Colonic mucosa (tissue), 4 donors: ENCODE data around the gene ARF1. TPM values are rescaled to one million over a fixed set of nuclear protein-coding genes. Genes with fewer than 3 reads are reported as not detected.

Experiments used
- DNase-seq: peaks from one replicate; pipeline ENCODE4 v3.0.0-alpha.2; 2020
- H3K27ac ChIP-seq: fragments of 200-600 bp; one replicate; pipeline ENCODE4 v1.8.0; 2021
- H3K27me3 ChIP-seq: fragments of 200-600 bp; one replicate; pipeline ENCODE4 v1.8.0; 2021
- H3K36me3 ChIP-seq: fragments of 200-600 bp; one replicate; pipeline ENCODE4 v1.8.0; 2021
- H3K4me1 ChIP-seq: fragments of 200-600 bp; one replicate; pipeline ENCODE4 v1.8.0; 2021; ENCODE audit warnings: mild to moderate bottlenecking
- H3K4me3 ChIP-seq: fragments of 200-600 bp; one replicate; pipeline ENCODE4 v1.8.0; 2021
- H3K9ac ChIP-seq, 2 donors: one replicate each; pipeline ENCODE4 v1.7.0; 2013; ENCODE audit warnings: control low read depth in 2 of 2, low read depth in 2 of 2, low read length in 2 of 2
- H3K9me3 ChIP-seq: fragments of 200-600 bp; one replicate; pipeline ENCODE4 v1.8.0; 2021
- CTCF ChIP-seq: fragments of 200-600 bp; IDR thresholded peaks from one replicate; pipeline ENCODE4 v1.8.0; 2022; ENCODE audit warnings: antibody characterized with exemption, mild to moderate bottlenecking
- intact Hi-C: fragments of 100-400 bp; cut with DNase I; formaldehyde crosslinking; loops from one replicate; pipeline ENCODE4 v1.14.1; 2022
- microRNA-seq: library from miRNA; unstranded; fragments of <30 nt; microRNA quantifications from one replicate; pipeline ENCODE4, GENCODE V29; 2019
- total RNA-seq, 2 donors: library from RNA; stranded (reverse); fragmentation: NEBNext Ultra II Directional in 1 of 2; extraction: Animal tissue kit (Norgen Biotek cat#: 25700) in 1 of 2; gene quantifications; one replicate each; pipeline ENCODE4 v1.2.1, GENCODE V29; 2021
- donor health status: healthy.
- donor health status: DM: no; HTN: no; CAD: no.
- donor health status: DM: no; HTN: no; CAD: no.

The ARF1 gene
- total RNA-seq, 2 donors from 2014 or later, result 522 to 586 TPM

- intact Hi-C loops, result no loop called here
- no peak for TF ChIP-seq CTCF
Measured at GRCh38 chr1:228148196-228148861, 65.8 kb downstream of the ARF1 start.

More at GRCh38 chr1:228148196-228148861, 65.8 kb downstream of the ARF1 start:
- no peak overlapping the region for H3K4me3 ChIP-seq
- H3K36me3 ChIP-seq, result no peaks in the 10 kb centered on the region
- H3K27ac ChIP-seq, result peak overlapping the region; percentile 47
- no peak overlapping the region for H3K9ac ChIP-seq
- H3K4me1 ChIP-seq, result no peaks in the 10 kb centered on the region
- no peak for DNase-seq
- H3K9me3 ChIP-seq, result no peaks in the 10 kb centered on the region
- H3K27me3 ChIP-seq, result no peaks in the 10 kb centered on the region

Small RNA genes lying within 50 kb of the gene (microRNA-seq; reads per million reads assigned to microRNA genes)
- 3.3 reads per million for gene MIR3620

Other genes with a start within 250 kb of the ARF1 start
- gene WNT9A, start 134.8 kb upstream of the ARF1 start, total RNA-seq, result 1 to 10 TPM; 2.6 to 3.3 TPM
- gene WNT3A, start 75.7 kb upstream of the ARF1 start, total RNA-seq, result not detected
- gene C1orf35, start 20.6 kb downstream of the ARF1 start, total RNA-seq, result 10 to 100 TPM; 14.9 to 26.4 TPM
- gene MRPL55, start 26.6 kb downstream of the ARF1 start, total RNA-seq, result 10 to 100 TPM; 33.0 to 60.7 TPM
- 100 to 1,000 TPM; 178 to 221 TPM for gene GUK1, start 57.6 kb downstream of the ARF1 start, total RNA-seq
- gene GJC2, start 67.2 kb downstream of the ARF1 start, total RNA-seq, result 1 to 10 TPM in 1 of 2 donors, under 1 TPM in 1; 0.69 to 1.2 TPM
- 10 to 100 TPM; 11.0 to 16.9 TPM for gene IBA57, start 83.1 kb downstream of the ARF1 start, total RNA-seq
- gene OBSCN, start 125.3 kb downstream of the ARF1 start, total RNA-seq, result 1 to 10 TPM; 3.6 to 7.9 TPM